Aorta (tissue), 5 donors: Measurements from ENCODE around the gene RMP24.

Experiments used
- ATAC-seq: fragments of 200-7000 bp; cut with Tn5 transposase; one replicate; pipeline ENCODE4 v1.9.1; 2022; ENCODE audit warnings: moderate library complexity; ENCODE audit not compliant: low FRiP score
- DNase-seq, 2 donors: peaks; one replicate each; pipeline ENCODE4 v3.0.0-alpha.2; 2020
- H3K27ac ChIP-seq, 2 donors: one replicate each; pipeline ENCODE4 v1.5.1; 2013; ENCODE audit warnings: low read length in 2 of 2, mild to moderate bottlenecking in 2 of 2, moderate library complexity in 2 of 2, control low read depth in 1 of 2, inconsistent platforms in 1 of 2, low read depth in 1 of 2
- H3K27me3 ChIP-seq, 2 donors: one replicate each; pipeline ENCODE4 v1.6.1; 2013; ENCODE audit warnings: control low read depth in 1 of 2, low read length in 1 of 2, mild to moderate bottlenecking in 1 of 2, moderate library complexity in 1 of 2; ENCODE audit not compliant: insufficient read depth in 2 of 2, control insufficient read depth in 1 of 2
- H3K36me3 ChIP-seq, 2 donors: one replicate each; pipeline ENCODE4 v1.6.1; 2013; ENCODE audit warnings: control low read depth in 1 of 2, low read length in 1 of 2, mild to moderate bottlenecking in 1 of 2; ENCODE audit not compliant: insufficient read depth in 2 of 2, control insufficient read depth in 1 of 2
- H3K4me1 ChIP-seq, 2 donors: one replicate each; pipeline ENCODE4 v1.6.1; 2013; ENCODE audit warnings: low read length in 2 of 2, control low read depth in 1 of 2, mild to moderate bottlenecking in 1 of 2, moderate library complexity in 1 of 2; ENCODE audit not compliant: insufficient read depth in 2 of 2, control insufficient read depth in 1 of 2
- H3K4me3 ChIP-seq, 2 donors: one replicate each; pipeline ENCODE4 v1.5.1; 2013; ENCODE audit warnings: low read length in 2 of 2, control low read depth in 1 of 2, mild to moderate bottlenecking in 1 of 2
- H3K9me3 ChIP-seq: one replicate; pipeline ENCODE4 v1.6.1; 2013; ENCODE audit warnings: mild to moderate bottlenecking, low read length; ENCODE audit not compliant: control insufficient read depth
- WGBS, 2 donors: extraction: QIAGEN DNeasy Blood & Tissue Kit; methylation state at CpG; one replicate each; pipeline ENCODE4 v1.1.7; 2013; 5-methylcytosine and 5-hydroxymethylcytosine counted together
- intact Hi-C, 2 donors: fragments of 100-400 bp; cut with DNase I; formaldehyde crosslinking; loops; one replicate each; pipeline versions ENCODE4 v1.14.2 to v1.15.0; 2022
- donor health status: healthy with polysubstance abuse.
- donor health status: Bipolar disorder and iron deficiency.
- donor health status: DM: no; HTN: no; CAD: no.
- donor health status: DM: no; HTN: no; CAD: no.
- donor health status: DM: yes; HTN: yes; CAD: no.

Gene RMP24

DNA sequence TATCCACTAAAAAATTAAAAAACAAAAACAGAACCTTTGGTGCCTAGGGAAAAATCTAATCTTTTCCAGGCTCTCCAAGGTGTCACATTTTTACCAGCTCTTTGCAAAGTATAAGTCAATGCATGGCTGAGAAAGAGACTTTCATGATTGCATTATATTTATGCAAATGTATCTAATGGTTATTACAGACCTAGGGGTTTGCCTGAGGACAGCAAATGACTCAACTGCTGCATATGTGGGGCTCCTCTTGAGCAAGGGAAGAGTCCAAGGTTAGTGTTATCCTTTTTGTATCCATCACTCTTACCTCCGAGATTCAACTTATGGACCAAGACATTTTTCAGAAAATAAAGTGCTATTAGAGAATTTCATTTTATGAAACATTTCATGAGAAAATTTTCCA lies 33.9 kb upstream of the RMP24 start:
- Histone ChIP-seq H3K9me3 (no peaks in the 10 kb centered on the region), H3K4me1 (no peaks in the 10 kb centered on the region), H3K27ac (no peak overlapping the region), H3K27me3 (no peaks in the 10 kb centered on the region), H3K4me3 (no peak overlapping the region), H3K36me3 (no peaks in the 10 kb centered on the region)
- no peak for DNase-seq
- ATAC-seq: no peak
- intact Hi-C loops: no loop called here
- 73 to 85% methylated on average over 1 of the region's 1 CpG for WGBS, 2 donors

DNA sequence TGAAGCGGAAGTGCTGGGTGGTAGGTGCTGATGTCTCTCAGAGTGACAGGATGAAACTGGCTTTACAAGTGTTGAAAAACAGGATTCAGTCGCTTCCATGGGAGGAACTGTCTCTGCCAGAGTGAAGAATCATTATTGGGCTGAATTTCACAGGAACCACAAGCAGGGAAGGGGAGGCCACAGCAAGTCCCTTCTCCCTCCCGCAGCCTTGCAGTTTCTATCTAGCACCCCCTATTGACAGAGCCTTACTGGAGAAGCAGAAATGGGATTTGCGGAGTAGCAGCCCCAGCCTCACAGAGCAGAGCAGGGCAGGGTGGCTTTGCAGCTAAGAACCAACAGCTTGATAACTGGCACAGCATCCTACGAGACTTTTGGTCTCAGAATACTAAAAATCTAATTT lies 33.3 kb upstream of the RMP24 start:
- H3K4me1 ChIP-seq: no peaks in the 10 kb centered on the region
- no peaks in the 10 kb centered on the region for H3K27me3 ChIP-seq
- H3K4me3 ChIP-seq: no peak overlapping the region
- DNase-seq (no peak), ATAC-seq (no peak)
- WGBS, 2 donors: 41 to 43% methylated on average over 5 of the region's 5 CpGs
- no peaks in the 10 kb centered on the region for H3K9me3 ChIP-seq
- H3K27ac ChIP-seq: no peak overlapping the region
- no peaks in the 10 kb centered on the region for H3K36me3 ChIP-seq
- intact Hi-C loops: no loop called here

- Histone ChIP-seq H3K27ac (no peak overlapping the region), H3K36me3 (no peaks in the 10 kb centered on the region), H3K9me3 (no peaks in the 10 kb centered on the region), H3K4me3 (no peak overlapping the region), H3K4me1 (no peaks in the 10 kb centered on the region), H3K27me3 (no peaks in the 10 kb centered on the region)
- intact Hi-C loops: no loop called here
- WGBS, 2 donors: 66 to 77% methylated on average over 6 of the region's 6 CpGs
- DNase-seq: no peak
- ATAC-seq: no peak
Measured at GRCh38 chr18:35941299-35941698, 31.2 kb upstream of the RMP24 start.

DNA sequence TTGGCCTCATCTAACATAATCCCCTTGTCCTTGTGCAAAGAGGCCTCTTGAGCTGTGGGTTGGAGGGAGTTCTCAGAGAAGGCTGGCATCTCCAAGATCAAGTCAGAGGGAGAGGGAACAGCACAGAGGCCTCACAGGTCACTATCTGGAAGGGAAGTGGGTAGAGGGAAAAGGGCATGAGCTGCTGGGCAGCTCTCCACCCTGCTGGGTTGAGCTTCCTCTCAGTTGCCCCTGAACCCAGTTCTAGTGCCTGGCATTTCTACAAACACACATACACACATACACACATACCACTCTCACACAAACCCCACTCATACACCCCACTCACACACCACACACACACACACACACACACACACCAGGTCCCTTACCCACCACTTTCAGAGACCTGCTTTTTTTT lies 30.3 kb upstream of the RMP24 start:
- no peaks in the 10 kb centered on the region for H3K27me3 ChIP-seq
- DNase-seq (no peak), ATAC-seq (no peak)
- H3K4me1 ChIP-seq: no peaks in the 10 kb centered on the region
- H3K36me3 ChIP-seq: no peaks in the 10 kb centered on the region
- H3K4me3 ChIP-seq: no peak overlapping the region
- H3K27ac ChIP-seq: no peak overlapping the region
- no peaks in the 10 kb centered on the region for H3K9me3 ChIP-seq
- intact Hi-C loops: no loop called here

DNA sequence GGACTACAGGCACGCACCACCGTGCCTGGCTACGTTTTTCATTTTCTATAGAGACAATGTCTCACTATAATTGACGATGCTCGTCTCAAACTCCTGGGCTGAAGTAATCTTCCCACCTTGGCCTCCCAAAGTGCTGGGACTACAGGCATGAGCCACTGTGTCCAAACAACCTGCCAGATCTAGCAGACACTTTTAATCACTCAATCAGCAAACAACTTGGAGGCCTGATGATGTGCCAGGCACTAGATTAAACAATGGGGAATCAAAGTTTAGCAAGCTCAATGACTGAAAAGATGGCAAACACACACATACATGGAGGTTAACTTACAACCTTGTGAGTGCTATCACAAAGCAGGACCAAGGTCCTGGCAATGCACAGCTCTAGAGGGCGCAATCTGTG lies 29.8 kb upstream of the RMP24 start:
- 93% methylated on average over 6 of the region's 6 CpGs for WGBS, 2 donors
- Histone ChIP-seq H3K27me3 (no peaks in the 10 kb centered on the region), H3K4me3 (no peak overlapping the region), H3K27ac (no peak overlapping the region), H3K4me1 (no peaks in the 10 kb centered on the region), H3K36me3 (no peaks in the 10 kb centered on the region), H3K9me3 (no peaks in the 10 kb centered on the region)
- no peak for ATAC-seq
- no peak for DNase-seq
- intact Hi-C loops: no loop called here

GRCh38 chr18:35948080-35948479 lies 24.4 kb upstream of the RMP24 start:
- H3K4me1 ChIP-seq: no peaks in the 10 kb centered on the region
- intact Hi-C loops: no loop called here
- H3K36me3 ChIP-seq: no peaks in the 10 kb centered on the region
- H3K4me3 ChIP-seq: no peak overlapping the region
- no peak overlapping the region for H3K27ac ChIP-seq
- ATAC-seq: no peak
- WGBS, 2 donors: 62 to 63% methylated on average over 3 of the region's 3 CpGs
- peaks cover 1% of the 10 kb centered on the region for H3K9me3 ChIP-seq
- DNase-seq: no peak
- H3K27me3 ChIP-seq: no peaks in the 10 kb centered on the region

- H3K4me3 ChIP-seq: no peak overlapping the region
- H3K27ac ChIP-seq: no peak overlapping the region
- H3K27me3 ChIP-seq: no peaks in the 10 kb centered on the region
- H3K36me3 ChIP-seq: no peaks in the 10 kb centered on the region
- no peaks in the 10 kb centered on the region for H3K4me1 ChIP-seq
- ATAC-seq: no peak
- DNase-seq: no peak
- WGBS, 2 donors: 80 to 85% methylated on average over 6 of the region's 6 CpGs
- H3K9me3 ChIP-seq: peaks cover 1% of the 10 kb centered on the region
- intact Hi-C loops: no loop called here
Measured at GRCh38 chr18:35949090-35949489, 23.4 kb upstream of the RMP24 start.

- ATAC-seq (peak; percentile 87), DNase-seq (peak; percentile 58 to 82)
- intact Hi-C loops: loop anchor here (1.0 to 10.0 kb wide), 3 partner anchors 193 to 565 kb away; no protein-coding TSS in a partner anchor
- H3K27me3 ChIP-seq: no peaks in the 10 kb centered on the region
- 4% methylated on average over 54 of the region's 54 CpGs for WGBS, 2 donors
- peak overlapping the region; percentile 24 to 27 for H3K4me3 ChIP-seq
- no peak overlapping the region for H3K27ac ChIP-seq
- no peaks in the 10 kb centered on the region for H3K4me1 ChIP-seq
- H3K9me3 ChIP-seq: peaks cover 1% of the 10 kb centered on the region
- no peaks in the 10 kb centered on the region for H3K36me3 ChIP-seq
Measured at GRCh38 chr18:35949903-35950627, 22.4 kb upstream of the RMP24 start.

GRCh38 chr18:35950628-35950982 lies 21.9 kb upstream of the RMP24 start:
- H3K4me3 ChIP-seq: no peak overlapping the region
- ATAC-seq (no peak), DNase-seq (no peak)
- no peaks in the 10 kb centered on the region for H3K36me3 ChIP-seq
- H3K27me3 ChIP-seq: no peaks in the 10 kb centered on the region
- no peak overlapping the region for H3K27ac ChIP-seq
- intact Hi-C loops: loop anchor here (1.0 to 10.0 kb wide), 3 partner anchors 193 to 566 kb away; no protein-coding TSS in a partner anchor
- H3K4me1 ChIP-seq: no peaks in the 10 kb centered on the region
- H3K9me3 ChIP-seq: peaks cover 1% of the 10 kb centered on the region
- 9 to 14% methylated on average over 6 of the region's 6 CpGs for WGBS, 2 donors
